ENCODE results near the gene BAG1.

The BAG1 gene

GRCh38 chr9:33246269-33246860 lies 18.1 kb downstream of the BAG1 start:
- DNase-seq: no peak
- Mint-ChIP-seq H3K4me3 (no peak overlapping the region), H3K27ac (no peak overlapping the region), H3K4me1 (no peaks in the 10 kb centered on the region), H3K27me3 (ENCODE audit: low read depth, poor library complexity) (peaks cover 1% of the 10 kb centered on the region), H3K36me3 (ENCODE audit: low read depth) (peaks cover 15% of the 10 kb centered on the region), H3K9me3 (no peaks in the 10 kb centered on the region)
- no peak for TF ChIP-seq CTCF (IDR thresholded peaks at IDR 0.05)

GRCh38 chr9:33245341-33245740 lies 19.2 kb downstream of the BAG1 start:
- Mint-ChIP-seq H3K9me3 (no peaks in the 10 kb centered on the region), H3K27me3 (ENCODE audit: low read depth, poor library complexity) (peaks cover 6% of the 10 kb centered on the region), H3K27ac (no peak overlapping the region), H3K4me1 (no peaks in the 10 kb centered on the region), H3K36me3 (ENCODE audit: low read depth) (peaks cover 10% of the 10 kb centered on the region), H3K4me3 (no peak overlapping the region)
- DNase-seq: no peak
- TF ChIP-seq CTCF (IDR thresholded peaks at IDR 0.05): no peak

- H3K36me3 Mint-ChIP-seq (ENCODE audit: low read depth): peaks cover 7% of the 10 kb centered on the region
- H3K27me3 Mint-ChIP-seq (ENCODE audit: low read depth, poor library complexity): peaks cover 6% of the 10 kb centered on the region
- DNase-seq: no peak
- no peak for TF ChIP-seq CTCF (IDR thresholded peaks at IDR 0.05)
- H3K4me1 Mint-ChIP-seq: peaks cover 7% of the 10 kb centered on the region
- H3K4me3 Mint-ChIP-seq: no peak overlapping the region
- H3K9me3 Mint-ChIP-seq: no peaks in the 10 kb centered on the region
- peak overlapping the region; percentile 52 for H3K27ac Mint-ChIP-seq
Observed at GRCh38 chr9:33244137-33244784, 20.2 kb downstream of the BAG1 start.

- Mint-ChIP-seq H3K27me3 (ENCODE audit: low read depth, poor library complexity) (peaks cover 6% of the 10 kb centered on the region), H3K4me3 (no peak overlapping the region), H3K9me3 (no peaks in the 10 kb centered on the region), H3K4me1 (peaks cover 7% of the 10 kb centered on the region), H3K36me3 (ENCODE audit: low read depth) (peaks cover 5% of the 10 kb centered on the region), H3K27ac (no peak overlapping the region)
- no peak for DNase-seq
- TF ChIP-seq CTCF (IDR thresholded peaks at IDR 0.05): no peak
Observed at GRCh38 chr9:33242609-33243134, 21.8 kb downstream of the BAG1 start.

- Mint-ChIP-seq H3K27me3 (ENCODE audit: low read depth, poor library complexity) (peaks cover 15% of the 10 kb centered on the region), H3K4me1 (peaks cover 7% of the 10 kb centered on the region), H3K27ac (no peak overlapping the region), H3K9me3 (no peaks in the 10 kb centered on the region), H3K36me3 (ENCODE audit: low read depth) (no peaks in the 10 kb centered on the region), H3K4me3 (no peak overlapping the region)
- DNase-seq: no peak
- TF ChIP-seq CTCF (IDR thresholded peaks at IDR 0.05): no peak
Observed at GRCh38 chr9:33241298-33241697, 23.2 kb downstream of the BAG1 start.

- Mint-ChIP-seq H3K36me3 (ENCODE audit: low read depth) (no peaks in the 10 kb centered on the region), H3K27ac (no peak within 1 kb of the TSS), H3K9me3 (no peaks in the 10 kb centered on the region), H3K4me1 (peaks cover 7% of the 10 kb centered on the region), H3K27me3 (ENCODE audit: low read depth, poor library complexity) (peaks cover 28% of the 10 kb centered on the region), H3K4me3 (no peak within 1 kb of the TSS)
- TF ChIP-seq CTCF (IDR thresholded peaks at IDR 0.05): no peak
- no peak for DNase-seq
Observed at GRCh38 chr9:33239921-33240320, 24.6 kb downstream of the BAG1 start, which contains the start of gene SPINK4. TSS of gene SPINK4 (plus strand) at chr9:33240167. CDS start at chr9:33240209, 42 bp downstream.
